Measurements from ENCODE around the gene LTBP1.

GRCh38 chr2:32904074-32904473 lies 42.7 kb upstream of the LTBP1 start:
- TF ChIP-seq CTCF (CRISPR knock-in tag; IDR thresholded peaks at IDR 0.05) (no peak), RBFOX2 (IDR thresholded peaks at IDR 0.05; ENCODE audit: low read depth, low read length) (no peak), NFRKB (IDR thresholded peaks at IDR 0.05) (no peak), YY1 (IDR thresholded peaks at IDR 0.05; ENCODE audit: insufficient read depth, insufficient replicate concordance, low read depth, low read length) (no peak), BCL3 (CRISPR knock-in tag; IDR thresholded peaks at IDR 0.05) (no peak), GLI4 (CRISPR knock-in tag; IDR thresholded peaks at IDR 0.05; ENCODE audit: borderline replicate concordance) (no peak), ZBTB10 (CRISPR knock-in tag; IDR thresholded peaks at IDR 0.05; ENCODE audit: borderline replicate concordance) (no peak), SUZ12 (IDR thresholded peaks at IDR 0.05; ENCODE audit: low read depth, low read length) (no peak), FOSL1 (CRISPR knock-in tag; IDR thresholded peaks at IDR 0.05; ENCODE audit: borderline replicate concordance) (no peak), ARID2 (CRISPR knock-in tag; IDR thresholded peaks at IDR 0.05; ENCODE audit: borderline replicate concordance) (no peak), SIN3A (IDR thresholded peaks at IDR 0.05; ENCODE audit: borderline replicate concordance, low read depth, low read length) (no peak)

Data from HepG2 (cell line).